Measurements from ENCODE around the gene ALLC. TPM values are rescaled to one million over a fixed set of nuclear protein-coding genes. Genes with fewer than 3 reads are reported as not detected.

The ALLC gene
- total RNA-seq, 1 donor from 2014 or later = not detected

GRCh38 chr2:3639015-3639630, 18.9 kb upstream of the ALLC start:
- intact Hi-C loops (cut with micrococcal nuclease) = no loop called here

GRCh38 chr2:3639653-3640052, 18.3 kb upstream of the ALLC start:
- intact Hi-C loops (cut with micrococcal nuclease) = no loop called here

GRCh38 chr2:3641181-3641580, 16.8 kb upstream of the ALLC start:
- intact Hi-C loops (cut with micrococcal nuclease) = no loop called here

- intact Hi-C loops (cut with micrococcal nuclease) = no loop called here
These were observed 16.1 kb upstream of the ALLC start for GRCh38 chr2:3641841-3642421.

- intact Hi-C loops (cut with micrococcal nuclease) = no loop called here
These were observed 15.3 kb upstream of the ALLC start for GRCh38 chr2:3642521-3643215.

- intact Hi-C loops (cut with micrococcal nuclease) = no loop called here
These were observed 14.4 kb upstream of the ALLC start for GRCh38 chr2:3643371-3644245.

- intact Hi-C loops (cut with micrococcal nuclease) = no loop called here
These were observed 13.8 kb upstream of the ALLC start for GRCh38 chr2:3644246-3644525.

GRCh38 chr2:3644891-3645605, 13.0 kb upstream of the ALLC start:
- intact Hi-C loops (cut with micrococcal nuclease) = no loop called here

GRCh38 chr2:3645745-3646389, 12.1 kb upstream of the ALLC start:
- intact Hi-C loops (cut with micrococcal nuclease) = no loop called here

- intact Hi-C loops (cut with micrococcal nuclease) = no loop called here
These were observed 11.6 kb upstream of the ALLC start for GRCh38 chr2:3646446-3646845.

GRCh38 chr2:3647246-3647645, 10.8 kb upstream of the ALLC start:
- intact Hi-C loops (cut with micrococcal nuclease) = no loop called here

- intact Hi-C loops (cut with micrococcal nuclease) = no loop called here
These were observed 10.0 kb upstream of the ALLC start for GRCh38 chr2:3647831-3648651.

- intact Hi-C loops (cut with micrococcal nuclease) = no loop called here
These were observed 9.3 kb upstream of the ALLC start for GRCh38 chr2:3648652-3649177.

GRCh38 chr2:3649581-3649980, 8.4 kb upstream of the ALLC start:
- intact Hi-C loops (cut with micrococcal nuclease) = no loop called here

GRCh38 chr2:3650140-3650920, 7.7 kb upstream of the ALLC start:
- intact Hi-C loops (cut with micrococcal nuclease) = loop anchor here (2.0 to 5.0 kb wide), 5 partner anchors 54 to 1038 kb away; no protein-coding TSS in a partner anchor

- intact Hi-C loops (cut with micrococcal nuclease) = loop anchor here (1.0 to 5.0 kb wide), 14 partner anchors 55 to 1766 kb away; partner anchors contain the start of genes ADI1, RNASEH1, RPS7 and TRAPPC12
These were observed 6.0 kb upstream of the ALLC start for GRCh38 chr2:3651691-3652648.

- intact Hi-C loops (cut with micrococcal nuclease) = loop anchor here (5.0 kb wide), 1 partner anchor 481 kb away; no protein-coding TSS in a partner anchor
These were observed 4.9 kb upstream of the ALLC start for GRCh38 chr2:3652896-3653625.
